GM21529 (cell line): Measurements from ENCODE around the gene PSAT1.

Experiments used
- ATAC-seq: cut with Tn5 transposase; IDR thresholded peaks from one replicate; pipeline ENCODE4 v1.9.1; 2021; ENCODE audit not compliant: unreplicated experiment

PSAT1 gene

GRCh38 chr9:78316166-78316892 is 19.4 kb downstream of the PSAT1 start:
- no peak for ATAC-seq

- no peak for ATAC-seq
These were observed 22.5 kb downstream of the PSAT1 start for GRCh38 chr9:78319197-78320029.

GRCh38 chr9:78320030-78320693 is 23.2 kb downstream of the PSAT1 start:
- no peak for ATAC-seq

GRCh38 chr9:78320875-78321496 is 24.1 kb downstream of the PSAT1 start:
- no peak for ATAC-seq

GRCh38 chr9:78321505-78321904 is 24.6 kb downstream of the PSAT1 start:
- no peak for ATAC-seq

- ATAC-seq: no peak
These were observed 27.2 kb downstream of the PSAT1 start for GRCh38 chr9:78324068-78324650.

- ATAC-seq: no peak
These were observed 27.8 kb downstream of the PSAT1 start for GRCh38 chr9:78324682-78325081.

GRCh38 chr9:78325343-78325742 is 28.4 kb downstream of the PSAT1 start:
- ATAC-seq: no peak

- no peak for ATAC-seq
These were observed 29.0 kb downstream of the PSAT1 start for GRCh38 chr9:78325846-78326360.

- ATAC-seq: no peak
These were observed 29.6 kb downstream of the PSAT1 start for GRCh38 chr9:78326564-78326963.

GRCh38 chr9:78332381-78332780 is 35.5 kb downstream of the PSAT1 start:
- ATAC-seq: no peak

- no peak for ATAC-seq
These were observed 51.9 kb downstream of the PSAT1 start for GRCh38 chr9:78348848-78349247.

- ATAC-seq: no peak
These were observed 54.9 kb downstream of the PSAT1 start for GRCh38 chr9:78351816-78352215.

- no peak for ATAC-seq
These were observed 57.5 kb downstream of the PSAT1 start for GRCh38 chr9:78354324-78354973.

GRCh38 chr9:78354989-78355388 is 58.1 kb downstream of the PSAT1 start:
- no peak for ATAC-seq

GRCh38 chr9:78356634-78357033 is 59.7 kb downstream of the PSAT1 start:
- ATAC-seq: no peak

GRCh38 chr9:78357165-78357873 is 60.4 kb downstream of the PSAT1 start:
- peak; percentile 81 for ATAC-seq

GRCh38 chr9:78358329-78359051 is 61.6 kb downstream of the PSAT1 start:
- no peak for ATAC-seq

GRCh38 chr9:78363221-78363620 is 66.3 kb downstream of the PSAT1 start:
- no peak for ATAC-seq
